Measurements from ENCODE around the gene KCNH1. TPM values are rescaled to one million over a fixed set of nuclear protein-coding genes. Genes with fewer than 3 reads are reported as not detected.

Gene KCNH1
- total and polyA plus RNA-seq, 10 of the 15 experiments (the other 5 are each of a cell fraction or from before 2014, with no cell fraction given): 0.02 to 0.04 (median 0.04) TPM; not detected in 7

- no peaks in the 10 kb centered on the region for H3K36me3 ChIP-seq (ENCODE audit: control insufficient read depth in 2 of 2, insufficient read depth in 2 of 2, low read length in 1 of 2)
- H3K4me3 ChIP-seq: no peak overlapping the region
- H3K79me2 ChIP-seq (ENCODE audit: control insufficient read depth, insufficient read depth, low read length): no peaks in the 10 kb centered on the region
- no peaks in the 10 kb centered on the region for H4K20me1 ChIP-seq (ENCODE audit: control insufficient read depth, insufficient read depth)
- H3K9me3 ChIP-seq (replicated peaks; ENCODE audit: control insufficient read depth, insufficient read depth, low read length): no peaks in the 10 kb centered on the region
- peak; percentile 61 for ATAC-seq
- H3K4me2 ChIP-seq (ENCODE audit: control insufficient read depth, insufficient read depth): no peak overlapping the region
- no peaks in the 10 kb centered on the region for H3K27me3 ChIP-seq (replicated peaks in 1 of 2; ENCODE audit: control insufficient read depth in 2 of 2, insufficient read depth in 2 of 2, low read length in 1 of 2)
- DNase-seq (ENCODE audit: low read depth, low spot score): no peak
- H3K4me1 ChIP-seq (ENCODE audit: control insufficient read depth, insufficient read depth, low read length): 0 out of 2 replicates have a peak, but pooled peaks cover 2% of the 10 kb centered on the region
- ChIA-PET RAD21 (ENCODE audit: unreplicated experiment) (interaction anchor here (0.6 kb wide), 1 partner anchor 409 kb away, joined by 3 read pairs; no protein-coding TSS in a partner anchor), SMC1A (ENCODE audit: uncharacterized antibody, unreplicated experiment) (interaction anchor here (1.0 to 2.2 kb wide), 3 partner anchors 14 to 44 kb away, joined by 3 to 10 read pairs (median 3); no protein-coding TSS in a partner anchor), POLR2A (no interaction called here), CTCF (interaction anchor here (0.6 to 1.7 kb wide), 3 partner anchors 14 to 257 kb away, joined by 3 to 5 read pairs (median 3); no protein-coding TSS in a partner anchor)
- 39% methylated on average over 7 of the region's 7 CpGs for WGBS (ENCODE audit: insufficient coverage, insufficient replicate concordance, low lambda C conversion rate, missing lambda C conversion rate)
- in situ Hi-C loops (cut with MboI) (no loop called here), intact Hi-C loops (cut with micrococcal nuclease; ENCODE audit: unreplicated experiment) (no loop called here)
- TF ChIP-seq ZNF384 (IDR thresholded peaks at IDR 0.05; ENCODE audit: borderline replicate concordance, low read depth, low read length) (peak; percentile 45; the same call in 1 of the 2 replicates), TBL1XR1 (IDR thresholded peaks at IDR 0.05; ENCODE audit: low read depth, low read length) (no peak)
- no peak overlapping the region for H2AFZ ChIP-seq (ENCODE audit: control insufficient read depth, low read depth, low read length)
- no TSS peak for BruUV-seq (replicated peaks)
- H3K27ac ChIP-seq (ENCODE audit: control insufficient read depth, insufficient read depth): no peak overlapping the region
- no peak for FAIRE-seq
- H3K9ac ChIP-seq (ENCODE audit: control insufficient read depth, insufficient read depth, low read length): no peak overlapping the region
Observed at GRCh38 chr1:210663730-210664573, 470.0 kb downstream of the KCNH1 start.

DNA sequence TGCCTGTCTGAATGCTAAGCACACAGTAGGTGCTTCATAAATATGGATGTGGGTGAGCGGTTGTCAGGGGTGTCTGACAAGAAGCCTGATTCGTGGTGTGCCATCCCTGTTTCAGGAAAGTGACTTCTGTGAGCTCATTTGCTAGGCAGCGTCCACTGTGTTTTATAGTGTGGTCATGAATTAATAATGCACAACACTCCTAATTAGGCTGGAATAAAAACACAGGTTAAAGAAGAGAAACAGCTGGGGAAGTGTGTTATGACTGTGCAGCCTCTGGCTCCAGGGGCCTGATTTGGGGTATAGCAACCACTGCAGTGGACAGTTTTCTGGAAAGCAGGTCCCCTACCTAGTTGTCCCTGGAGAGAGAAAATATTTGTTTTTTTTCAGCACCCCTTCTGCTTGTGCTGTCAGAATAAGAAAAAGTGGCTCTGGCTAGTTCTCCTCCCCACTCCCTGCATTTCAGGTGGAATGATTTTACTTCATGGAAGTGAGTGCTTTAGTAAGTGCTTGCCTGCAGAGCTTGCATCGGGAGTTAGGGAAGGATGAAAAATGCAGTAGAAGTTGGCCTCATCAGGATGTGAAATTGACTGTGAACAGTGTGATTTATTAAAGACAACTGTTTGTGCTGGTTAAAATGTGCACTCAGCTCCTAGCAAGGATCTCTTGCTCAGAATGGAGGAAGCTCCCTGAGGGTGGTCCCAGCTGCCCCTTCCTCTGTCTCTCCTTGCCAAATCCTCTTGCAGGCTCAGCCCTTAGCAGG is 471.5 kb downstream of the KCNH1 start:
- no peak overlapping the region for H3K27ac ChIP-seq (ENCODE audit: control insufficient read depth, insufficient read depth)
- H3K9ac ChIP-seq (ENCODE audit: control insufficient read depth, insufficient read depth, low read length): no peak overlapping the region
- no peak overlapping the region for H3K4me2 ChIP-seq (ENCODE audit: control insufficient read depth, insufficient read depth)
- no peak for DNase-seq (ENCODE audit: low read depth, low spot score)
- ChIA-PET POLR2A (no interaction called here), CTCF (interaction anchor here (1.7 kb wide), 1 partner anchor 15 kb away, joined by 5 read pairs; no protein-coding TSS in a partner anchor), SMC1A (ENCODE audit: uncharacterized antibody, unreplicated experiment) (interaction anchor here (0.7 to 1.1 kb wide), 2 partner anchors 11 to 12 kb away, joined by 3 read pairs; no protein-coding TSS in a partner anchor), RAD21 (ENCODE audit: unreplicated experiment) (interaction anchor here (0.6 kb wide), 1 partner anchor 18 kb away, joined by 3 read pairs; no protein-coding TSS in a partner anchor)
- no peaks in the 10 kb centered on the region for H3K79me2 ChIP-seq (ENCODE audit: control insufficient read depth, insufficient read depth, low read length)
- H3K4me3 ChIP-seq: no peak overlapping the region
- H3K4me1 ChIP-seq (ENCODE audit: control insufficient read depth, insufficient read depth, low read length): 0 out of 2 replicates have a peak, but pooled peaks cover 2% of the 10 kb centered on the region
- ATAC-seq: no peak
- H4K20me1 ChIP-seq (ENCODE audit: control insufficient read depth, insufficient read depth): no peaks in the 10 kb centered on the region
- in situ Hi-C loops (cut with MboI) (no loop called here), intact Hi-C loops (cut with micrococcal nuclease; ENCODE audit: unreplicated experiment) (no loop called here)
- H3K36me3 ChIP-seq (ENCODE audit: control insufficient read depth in 2 of 2, insufficient read depth in 2 of 2, low read length in 1 of 2): no peaks in the 10 kb centered on the region
- no peaks in the 10 kb centered on the region for H3K9me3 ChIP-seq (replicated peaks; ENCODE audit: control insufficient read depth, insufficient read depth, low read length)
- no peak for FAIRE-seq
- 74% methylated on average over 4 of the region's 4 CpGs for WGBS (ENCODE audit: insufficient coverage, insufficient replicate concordance, low lambda C conversion rate, missing lambda C conversion rate)
- H3K27me3 ChIP-seq (replicated peaks in 1 of 2; ENCODE audit: control insufficient read depth in 2 of 2, insufficient read depth in 2 of 2, low read length in 1 of 2): no peaks in the 10 kb centered on the region
- no TSS peak for BruUV-seq (replicated peaks)
- H2AFZ ChIP-seq (ENCODE audit: control insufficient read depth, low read depth, low read length): no peak overlapping the region
- TF ChIP-seq CHD2 (IDR thresholded peaks at IDR 0.05; ENCODE audit: borderline replicate concordance, low read depth, low read length) (no peak), RB1 (IDR thresholded peaks at IDR 0.05; ENCODE audit: borderline replicate concordance) (no peak), NR2C2 (IDR thresholded peaks at IDR 0.05; ENCODE audit: borderline replicate concordance, control insufficient read depth, insufficient read length, low read depth) (no peak), ZBTB33 (IDR thresholded peaks at IDR 0.05) (no peak)
- TF ChIP-seq, protein P1, sequence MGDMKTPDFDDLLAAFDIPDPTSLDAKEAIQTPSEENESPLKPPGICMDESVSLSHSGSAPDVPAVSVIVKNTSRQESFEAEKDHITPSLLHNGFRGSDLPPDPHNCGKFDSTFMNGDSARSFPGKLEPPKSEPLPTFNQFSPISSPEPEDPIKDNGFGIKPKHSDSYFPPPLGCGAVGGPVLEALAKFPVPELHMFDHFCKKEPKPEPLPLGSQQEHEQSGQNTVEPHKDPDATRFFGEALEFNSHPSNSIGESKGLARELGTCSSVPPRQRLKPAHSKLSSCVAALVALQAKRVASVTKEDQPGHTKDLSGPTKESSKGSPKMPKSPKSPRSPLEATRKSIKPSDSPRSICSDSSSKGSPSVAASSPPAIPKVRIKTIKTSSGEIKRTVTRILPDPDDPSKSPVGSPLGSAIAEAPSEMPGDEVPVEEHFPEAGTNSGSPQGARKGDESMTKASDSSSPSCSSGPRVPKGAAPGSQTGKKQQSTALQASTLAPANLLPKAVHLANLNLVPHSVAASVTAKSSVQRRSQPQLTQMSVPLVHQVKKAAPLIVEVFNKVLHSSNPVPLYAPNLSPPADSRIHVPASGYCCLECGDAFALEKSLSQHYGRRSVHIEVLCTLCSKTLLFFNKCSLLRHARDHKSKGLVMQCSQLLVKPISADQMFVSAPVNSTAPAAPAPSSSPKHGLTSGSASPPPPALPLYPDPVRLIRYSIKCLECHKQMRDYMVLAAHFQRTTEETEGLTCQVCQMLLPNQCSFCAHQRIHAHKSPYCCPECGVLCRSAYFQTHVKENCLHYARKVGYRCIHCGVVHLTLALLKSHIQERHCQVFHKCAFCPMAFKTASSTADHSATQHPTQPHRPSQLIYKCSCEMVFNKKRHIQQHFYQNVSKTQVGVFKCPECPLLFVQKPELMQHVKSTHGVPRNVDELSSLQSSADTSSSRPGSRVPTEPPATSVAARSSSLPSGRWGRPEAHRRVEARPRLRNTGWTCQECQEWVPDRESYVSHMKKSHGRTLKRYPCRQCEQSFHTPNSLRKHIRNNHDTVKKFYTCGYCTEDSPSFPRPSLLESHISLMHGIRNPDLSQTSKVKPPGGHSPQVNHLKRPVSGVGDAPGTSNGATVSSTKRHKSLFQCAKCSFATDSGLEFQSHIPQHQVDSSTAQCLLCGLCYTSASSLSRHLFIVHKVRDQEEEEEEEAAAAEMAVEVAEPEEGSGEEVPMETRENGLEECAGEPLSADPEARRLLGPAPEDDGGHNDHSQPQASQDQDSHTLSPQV (IDR thresholded peaks at IDR 0.05): no peak

All from GM12878 (cell line).